Measurements from ENCODE around the gene SPSB4.
A peak's percentile ranks its signal among the peaks of the same experiment; 100 is the strongest.
"Not testable (repeated sequence)": the region's sequence is repeated elsewhere in the genome, so short reads cannot be mapped to it uniquely, and the experiment has no call there.

SPSB4 gene

GRCh38 chr3:141096981-141097380 lies 45.8 kb downstream of the SPSB4 start:
- no peak for DNase-seq

GRCh38 chr3:141100112-141100511 lies 49.0 kb downstream of the SPSB4 start:
- DNase-seq = no peak

GRCh38 chr3:141100531-141101320 lies 49.6 kb downstream of the SPSB4 start:
- DNase-seq = no peak

DNA sequence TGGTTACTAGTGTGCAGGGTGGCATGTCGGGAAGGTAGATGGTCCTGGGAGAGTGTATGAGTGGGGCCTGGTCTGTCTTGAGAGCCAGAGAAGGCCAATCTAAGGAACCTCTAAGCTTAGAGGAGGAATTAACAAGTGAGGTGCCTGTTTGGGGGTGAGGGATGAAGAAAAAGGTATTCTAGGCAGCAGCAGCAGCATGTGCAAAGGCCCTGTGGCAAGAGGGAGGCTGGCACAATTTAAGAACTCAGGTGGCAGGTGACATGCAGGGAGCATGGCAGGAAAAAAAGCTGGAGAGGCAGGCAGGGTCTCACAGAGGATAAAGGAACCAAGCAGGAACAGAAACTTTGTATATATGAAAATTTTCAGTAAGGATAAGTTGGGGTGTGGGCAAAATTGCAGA lies 51.2 kb downstream of the SPSB4 start:
- no peak for DNase-seq

GRCh38 chr3:141103067-141103466 lies 51.9 kb downstream of the SPSB4 start:
- peak; percentile 33 for DNase-seq

- no peak for DNase-seq
These were observed 52.4 kb downstream of the SPSB4 start for GRCh38 chr3:141103503-141103902.

DNA sequence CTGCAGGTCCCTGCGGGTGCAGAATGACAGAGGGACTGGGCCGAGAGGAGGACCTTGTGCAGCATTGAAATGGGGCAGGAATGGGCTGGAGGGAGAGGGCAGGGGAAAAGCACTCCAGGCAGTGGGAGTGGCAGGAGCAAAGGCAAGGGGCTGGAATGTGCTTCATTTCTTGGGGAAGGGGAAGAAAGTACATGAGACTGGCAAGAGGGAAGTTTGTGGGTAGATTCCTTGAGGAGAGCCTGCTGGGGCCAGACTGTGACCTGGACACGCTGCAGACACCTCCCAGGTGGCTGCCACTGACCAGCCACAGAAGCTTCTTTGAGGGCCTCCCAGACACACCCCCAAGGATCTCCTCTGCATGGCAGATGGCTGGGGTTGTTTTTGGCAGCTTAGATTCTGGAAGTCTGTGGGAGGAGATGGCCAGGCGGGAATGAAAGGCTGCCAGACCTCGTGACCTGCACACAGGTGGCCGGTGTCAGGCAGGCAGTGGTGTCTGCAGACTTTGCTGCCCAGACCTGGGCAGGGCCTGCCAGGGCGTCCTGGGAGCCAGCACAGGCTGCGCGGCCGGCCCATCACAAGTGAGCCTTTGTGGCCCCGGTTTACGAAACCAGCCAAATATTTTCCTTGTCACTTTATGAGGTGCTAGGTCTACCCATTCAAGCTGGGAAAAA lies 53.1 kb downstream of the SPSB4 start:
- DNase-seq = peak; percentile 62

DNA sequence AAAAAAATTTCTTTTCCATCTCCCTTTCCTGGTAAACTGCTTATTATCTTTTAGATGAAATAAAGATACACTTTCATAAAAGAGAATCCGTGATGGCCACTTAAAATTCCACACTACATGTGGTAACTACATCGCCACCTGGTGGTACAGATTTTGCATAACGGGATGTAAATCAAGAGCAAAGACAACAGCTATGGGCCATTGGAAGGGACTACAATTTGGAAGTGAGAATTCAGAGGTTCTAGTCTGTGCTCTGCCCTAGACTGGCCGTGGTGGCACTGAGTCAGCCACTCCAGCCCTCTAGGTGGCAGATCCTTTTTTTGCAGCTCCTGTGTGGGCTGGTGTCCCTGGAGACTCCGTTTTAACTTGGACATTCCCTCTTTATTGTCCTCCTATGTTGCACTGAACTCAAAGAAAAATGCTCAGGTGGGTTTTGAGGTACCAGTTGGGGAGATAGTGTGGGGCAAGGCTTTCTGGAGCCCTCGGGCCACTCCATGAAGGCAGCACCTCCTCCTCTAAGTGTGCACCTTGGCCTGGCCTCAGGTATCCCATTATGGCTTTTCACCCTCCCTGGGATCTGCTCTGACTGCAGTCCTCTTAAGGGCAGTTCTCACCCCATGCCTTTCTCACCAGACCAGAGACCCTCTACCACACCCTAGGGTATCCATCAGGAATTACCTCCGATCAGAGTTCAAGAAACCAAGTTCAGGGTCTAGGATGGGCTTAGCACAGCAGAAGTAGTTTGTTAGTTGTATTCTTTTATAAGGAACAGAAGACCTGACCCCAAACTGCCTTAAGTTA lies 54.9 kb downstream of the SPSB4 start:
- peak; percentile 84 for DNase-seq

- no peak for DNase-seq
These were observed 55.7 kb downstream of the SPSB4 start for GRCh38 chr3:141106842-141107241.

DNA sequence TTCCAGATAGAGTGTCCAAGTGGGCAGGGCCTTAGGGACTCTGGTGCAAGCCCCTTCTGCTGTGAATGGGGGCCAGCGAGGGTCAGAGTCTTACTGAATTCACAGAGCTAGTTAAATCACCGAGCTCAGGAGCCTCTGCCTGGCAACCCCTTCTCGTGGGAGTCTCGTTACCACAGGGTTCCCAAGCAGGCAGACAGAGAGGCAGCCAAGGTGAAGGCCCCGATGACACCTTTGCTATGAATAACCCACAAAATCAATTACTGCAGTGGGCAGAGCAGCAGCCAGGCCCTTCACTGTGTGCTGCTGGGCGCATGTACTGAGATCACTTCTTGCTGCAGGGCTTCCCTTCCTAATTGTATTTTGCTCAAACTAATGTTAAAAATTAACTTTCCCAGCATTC lies 56.9 kb downstream of the SPSB4 start:
- no peak for DNase-seq

DNA sequence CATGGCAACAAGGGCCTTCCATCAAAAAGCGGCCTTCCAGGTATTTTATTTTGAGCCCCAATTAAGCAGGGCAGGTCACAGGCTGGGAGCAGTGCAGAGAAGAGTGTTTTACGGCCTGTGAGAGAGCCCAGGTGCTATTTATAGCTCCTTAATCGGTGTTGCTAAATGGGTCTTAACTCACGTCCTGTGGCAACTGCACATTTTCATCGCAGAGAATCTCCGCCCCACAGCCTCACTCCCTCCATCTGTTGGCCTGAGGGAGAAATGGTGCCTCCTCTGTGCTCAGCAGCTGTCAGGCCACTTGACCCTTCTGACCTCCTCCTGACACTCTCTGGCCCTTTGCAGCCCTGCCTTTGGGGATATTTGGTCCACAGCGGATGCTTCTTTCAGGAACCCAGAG lies 58.6 kb downstream of the SPSB4 start:
- DNase-seq = peak; percentile 75

DNA sequence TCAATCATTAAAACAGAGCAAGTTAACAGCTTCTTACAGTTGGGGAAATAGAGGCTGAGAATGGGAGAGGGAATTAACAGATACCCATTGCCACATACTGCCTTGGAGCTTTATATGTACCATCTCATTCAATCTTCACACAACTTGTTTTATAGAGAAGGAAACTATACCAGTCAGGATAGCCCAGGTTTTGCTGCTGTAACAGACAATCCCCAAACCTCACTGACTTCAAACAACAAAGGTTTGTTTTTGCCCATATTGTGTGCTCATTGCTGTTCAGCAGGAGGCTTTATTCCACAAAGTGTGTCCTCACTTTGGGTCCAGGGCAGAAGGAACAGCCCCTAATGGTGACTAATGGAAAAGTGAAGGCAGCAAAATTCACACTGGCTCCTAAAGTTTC lies 59.2 kb downstream of the SPSB4 start:
- DNase-seq = no peak

GRCh38 chr3:141111364-141112155 lies 60.4 kb downstream of the SPSB4 start:
- no peak for DNase-seq

GRCh38 chr3:141112686-141113297 lies 61.6 kb downstream of the SPSB4 start:
- peak; percentile 42 for DNase-seq

GRCh38 chr3:141113680-141114079 lies 62.5 kb downstream of the SPSB4 start:
- not testable (repeated sequence) for DNase-seq

DNA sequence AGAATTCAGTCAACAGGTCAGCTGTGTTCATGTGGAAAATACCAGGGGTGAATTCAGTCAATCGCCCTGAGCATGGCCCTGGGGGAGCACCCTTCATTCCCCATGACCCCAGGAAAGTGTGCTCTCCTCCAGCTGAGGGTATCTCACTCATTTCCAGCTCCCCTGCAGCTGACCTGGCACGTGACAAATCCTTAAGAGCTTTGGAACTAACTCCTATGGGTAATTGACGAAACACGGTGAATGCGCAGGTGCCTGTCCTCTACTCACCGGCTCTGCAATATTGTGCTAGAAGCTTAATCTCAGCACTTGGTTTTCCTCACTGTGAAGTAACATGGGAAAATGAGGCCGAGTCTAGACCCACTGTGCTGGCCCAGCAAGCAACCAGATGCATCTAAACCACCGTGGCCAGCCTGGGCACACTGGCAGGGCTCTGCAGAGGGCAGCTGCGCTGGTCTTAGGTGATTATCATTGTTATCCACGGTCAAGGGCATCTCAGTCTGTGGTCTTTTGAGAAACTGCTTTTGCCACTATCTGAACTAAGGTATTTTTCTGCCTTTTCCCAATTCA lies 63.1 kb downstream of the SPSB4 start:
- DNase-seq = no peak

DNA sequence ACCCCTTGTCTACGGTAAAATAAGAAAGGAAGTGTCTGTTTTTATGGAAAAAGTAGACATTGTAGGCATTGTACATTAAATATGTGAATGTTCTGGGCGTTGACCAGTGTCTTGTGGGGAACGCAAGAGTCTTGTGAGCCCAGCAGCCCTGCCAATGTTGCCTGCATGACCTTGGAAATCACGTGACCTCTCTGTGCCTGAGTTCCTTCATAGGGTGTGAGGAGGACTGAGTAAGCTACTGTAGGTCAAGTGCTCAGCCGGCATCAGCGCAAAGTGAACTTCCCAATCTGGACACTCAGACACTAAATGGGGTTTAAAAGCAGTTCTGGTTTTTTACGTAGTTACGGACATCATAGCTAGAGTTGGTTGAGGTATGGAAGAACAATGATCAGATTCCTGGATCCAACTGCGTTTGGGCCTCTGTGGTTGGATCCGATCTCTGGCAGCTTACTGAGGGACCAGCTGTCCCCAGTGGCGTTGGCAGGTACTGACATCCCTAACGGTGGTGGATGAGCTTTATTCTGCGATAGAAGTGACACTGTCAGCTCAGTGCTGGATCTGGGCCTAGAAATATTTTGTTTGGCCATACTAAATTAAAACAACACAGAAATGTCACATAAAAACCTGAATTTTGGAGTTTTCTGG lies 63.8 kb downstream of the SPSB4 start:
- DNase-seq = no peak

- DNase-seq = no peak
These were observed 64.8 kb downstream of the SPSB4 start for GRCh38 chr3:141115789-141116541.

DNA sequence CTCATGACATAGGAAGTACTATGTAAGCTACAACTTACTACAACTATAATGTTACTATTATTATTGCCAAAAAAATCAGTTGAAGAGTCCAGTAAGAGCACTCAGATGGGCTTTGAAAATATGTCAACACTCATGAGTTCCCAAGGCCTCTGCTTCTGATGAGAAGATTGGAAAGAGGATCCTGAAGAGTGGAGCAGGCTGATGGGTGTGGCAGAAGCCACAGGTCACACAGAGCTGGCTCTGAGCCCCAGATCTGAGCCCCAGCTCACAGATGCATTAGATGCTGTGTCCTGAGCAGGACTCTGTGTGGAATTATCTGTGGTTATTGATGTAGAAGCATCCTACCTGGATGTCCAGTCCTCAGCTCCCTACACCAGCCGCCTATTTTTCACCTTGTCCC lies 65.6 kb downstream of the SPSB4 start:
- DNase-seq = no peak

GRCh38 chr3:141117982-141118381 lies 66.8 kb downstream of the SPSB4 start:
- not testable (repeated sequence) for DNase-seq
